Activated naive CD4-positive, alpha-beta T cell treated with anti-CD3 and anti-CD28 coated beads, Interleukin-2, amount 50 U/mL, for 72 hours (primary cell): Measurements from ENCODE around the gene TMEM245. TPM values are rescaled to one million over a fixed set of nuclear protein-coding genes. Genes with fewer than 3 reads are reported as not detected.
A peak's percentile ranks its signal among the peaks of the same experiment; 100 is the strongest.

Source experiments
- ATAC-seq, 2 donors: fragments of 150-1000 bp; cut with Tn5 transposase; 2 replicates each; pipeline ENCODE4 v1.10.0; 2021; ENCODE audit warnings: mild to moderate bottlenecking in 2 of 2, moderate library complexity in 2 of 2
- DNase-seq, 2 donors: peaks; one replicate each; pipeline ENCODE4 v3.0.0; 2021 to 2022; ENCODE audit warnings: low spot score in 2 of 2
- H3K27ac Mint-ChIP-seq, 2 donors: one replicate each; pipeline ENCODE4 v1.8.0; 2022; ENCODE audit warnings: mild to moderate bottlenecking in 2 of 2, mixed read lengths in 2 of 2
- H3K36me3 Mint-ChIP-seq, 2 donors: one replicate each; pipeline ENCODE4 v1.8.0; 2022; ENCODE audit warnings: mixed read lengths in 2 of 2
- H3K9me3 Mint-ChIP-seq, 2 donors: one replicate each; pipeline ENCODE4 v1.8.0; 2022; ENCODE audit warnings: mixed read lengths in 2 of 2
- total RNA-seq, 2 donors: library from RNA; stranded (reverse); gene quantifications; one replicate each; pipeline ENCODE4 v1.2.3, GENCODE V29; 2022

Gene TMEM245
- total RNA-seq, 2 donors from 2014 or later = 15.7 to 23.5 TPM

DNA sequence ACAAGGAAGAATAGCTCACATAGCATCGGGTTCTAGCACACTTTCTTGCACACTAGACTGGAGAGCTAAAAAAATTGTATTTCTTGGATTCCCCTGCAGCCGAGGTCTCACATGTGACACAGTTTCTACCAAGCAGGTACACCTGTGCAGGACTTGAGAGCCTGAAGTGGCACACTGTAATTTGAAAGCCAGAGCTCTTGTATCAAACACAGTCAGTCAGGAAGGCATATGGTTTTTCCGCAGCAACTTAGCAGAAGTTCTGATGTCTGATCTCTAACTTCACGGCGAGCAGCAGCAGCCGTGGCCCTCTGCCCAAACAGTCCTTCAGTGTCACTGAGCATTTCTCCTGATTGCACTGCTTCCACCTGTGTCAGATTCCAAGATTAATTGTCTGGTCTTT lies 25.5 kb downstream of the TMEM245 start:
- ATAC-seq = no peak
- Mint-ChIP-seq H3K27ac (no peak overlapping the region), H3K9me3 (no peaks in the 10 kb centered on the region), H3K36me3 (peaks cover 12 to 46% of the 10 kb centered on the region in 2 donors)
- no peak for DNase-seq

DNA sequence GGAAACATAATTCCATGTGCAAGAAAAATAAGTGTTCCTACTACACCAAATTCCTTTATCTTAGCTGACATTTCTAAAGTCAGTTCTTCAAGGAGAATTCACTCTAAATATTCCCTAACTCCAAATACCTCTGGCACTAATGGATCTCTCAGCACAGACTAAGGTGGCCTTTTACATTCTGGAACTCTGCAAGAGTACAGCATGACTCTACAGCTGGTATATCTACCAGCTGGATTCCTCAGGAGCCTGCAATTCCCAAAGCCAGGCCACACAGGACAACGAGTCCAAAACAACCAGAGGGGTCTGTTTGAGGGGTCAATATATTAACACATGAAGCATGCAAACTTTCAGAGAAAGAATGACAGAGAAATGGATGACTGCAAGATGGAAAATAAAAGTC lies 27.2 kb downstream of the TMEM245 start:
- DNase-seq = no peak
- no peaks in the 10 kb centered on the region for H3K9me3 Mint-ChIP-seq
- ATAC-seq = peak in 1 of 2 donors; percentile 2
- no peak overlapping the region for H3K27ac Mint-ChIP-seq
- H3K36me3 Mint-ChIP-seq = peaks cover 12 to 43% of the 10 kb centered on the region in 2 donors

- Mint-ChIP-seq H3K36me3 (peaks cover 12 to 43% of the 10 kb centered on the region in 2 donors), H3K9me3 (no peaks in the 10 kb centered on the region), H3K27ac (peak overlapping the region in 1 of 2 donors; percentile 75)
- DNase-seq (peak in 1 of 2 donors; percentile 29), ATAC-seq (peak; percentile 90 to 94)
These were observed 27.6 kb downstream of the TMEM245 start for GRCh38 chr9:109092051-109092580.

- no peak for DNase-seq
- Mint-ChIP-seq H3K27ac (peak overlapping the region in 1 of 2 donors; percentile 12), H3K9me3 (no peaks in the 10 kb centered on the region), H3K36me3 (peaks cover 12 to 27% of the 10 kb centered on the region in 2 donors)
- ATAC-seq = no peak
These were observed 31.5 kb downstream of the TMEM245 start for GRCh38 chr9:109088221-109088620.

DNA sequence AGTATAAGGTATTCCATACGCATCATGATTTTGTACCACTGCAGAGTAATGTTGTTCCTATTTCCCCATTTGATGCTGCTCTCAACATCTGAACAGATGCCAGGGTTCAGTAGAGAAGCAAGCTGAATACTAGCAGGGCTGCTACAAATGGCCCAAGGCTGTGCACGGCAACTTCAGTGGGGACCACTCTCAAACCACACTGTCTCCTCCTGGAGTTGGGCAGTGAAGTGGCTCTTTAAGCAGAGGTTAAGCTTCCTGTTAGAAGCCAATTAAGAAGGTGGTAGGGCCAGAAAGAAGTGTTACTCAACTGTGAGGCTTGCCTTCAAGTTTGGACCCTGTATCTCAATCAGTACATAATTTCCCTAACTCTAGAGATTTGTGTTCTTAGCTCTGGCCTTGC lies 32.0 kb downstream of the TMEM245 start:
- DNase-seq = no peak
- peak overlapping the region in 1 of 2 donors; percentile 53 for H3K27ac Mint-ChIP-seq
- peaks cover 8 to 23% of the 10 kb centered on the region in 2 donors for H3K36me3 Mint-ChIP-seq
- no peaks in the 10 kb centered on the region for H3K9me3 Mint-ChIP-seq
- no peak for ATAC-seq

DNA sequence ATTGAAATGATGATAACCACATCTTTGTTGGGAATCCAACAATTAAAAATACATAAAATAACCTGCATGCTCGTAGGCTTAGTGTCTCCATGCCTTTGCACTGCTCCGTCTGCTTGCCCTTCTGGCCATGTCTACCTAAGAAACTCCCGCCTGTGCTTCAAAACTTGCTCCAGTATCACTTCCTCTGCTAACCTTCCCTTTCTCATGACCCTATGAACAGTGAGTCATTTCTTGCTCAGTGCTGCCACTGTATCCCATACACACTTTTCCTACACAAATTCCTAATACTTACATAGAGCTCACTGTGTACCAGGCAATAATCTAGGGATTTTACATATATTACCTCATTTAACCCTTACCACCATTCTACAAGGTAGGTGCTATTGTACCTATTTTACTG lies 33.5 kb downstream of the TMEM245 start:
- ATAC-seq = no peak

DNA sequence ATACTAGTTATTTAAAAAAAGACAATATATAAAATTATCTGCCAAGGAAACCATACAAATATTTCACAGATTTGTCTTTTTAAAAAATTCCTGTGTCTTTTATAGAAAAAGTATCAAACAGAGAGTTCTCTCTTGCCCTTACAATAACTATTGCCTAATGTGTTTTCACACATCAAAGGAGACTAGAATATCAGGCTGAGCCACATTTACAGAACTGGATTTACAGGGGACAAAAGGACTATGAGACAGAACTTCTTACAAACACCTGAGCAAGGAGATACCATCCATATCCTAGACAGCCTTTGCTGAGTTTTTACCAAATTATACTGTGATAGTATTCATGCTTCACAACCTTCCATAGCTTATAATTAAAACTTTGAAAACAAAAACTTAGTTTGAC lies 34.2 kb downstream of the TMEM245 start:
- ATAC-seq = no peak
- DNase-seq = no peak
- no peak overlapping the region for H3K27ac Mint-ChIP-seq
- no peaks in the 10 kb centered on the region for H3K9me3 Mint-ChIP-seq
- peaks cover 0 to 13% of the 10 kb centered on the region in 2 donors for H3K36me3 Mint-ChIP-seq

More for the DNA sequence above, 33.5 kb downstream of the TMEM245 start:
- no peak for DNase-seq
- Mint-ChIP-seq H3K9me3 (no peaks in the 10 kb centered on the region), H3K27ac (no peak overlapping the region), H3K36me3 (peaks cover 4 to 13% of the 10 kb centered on the region in 2 donors)

DNA sequence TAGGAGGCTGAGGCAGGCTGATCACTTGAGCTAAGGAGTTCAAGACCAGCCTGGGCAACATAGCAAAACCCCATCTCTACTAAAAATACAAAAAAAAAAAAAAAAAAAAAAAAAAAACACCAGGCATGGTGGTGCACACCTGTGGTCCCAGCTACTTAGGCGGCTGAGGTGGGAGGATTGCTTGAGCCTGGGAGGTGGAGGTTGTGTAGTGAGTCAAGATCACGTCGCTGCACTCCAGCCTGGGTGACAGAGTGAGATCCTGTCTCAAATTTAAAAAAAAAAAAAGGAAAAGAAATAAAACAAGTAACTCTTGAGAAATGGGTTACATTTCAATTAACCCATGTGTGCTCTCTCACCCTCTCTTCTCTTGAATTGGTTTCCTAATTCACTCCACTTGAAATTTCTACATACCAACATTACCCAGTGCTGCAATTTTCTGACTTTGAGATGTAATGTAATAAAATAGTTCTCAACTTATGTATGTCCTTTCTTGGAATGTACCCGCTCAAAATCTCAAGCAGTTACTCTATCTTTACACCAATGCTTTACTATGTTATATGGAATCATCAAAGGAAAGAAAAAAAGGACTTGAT lies 35.8 kb downstream of the TMEM245 start:
- Mint-ChIP-seq H3K9me3 (no peaks in the 10 kb centered on the region), H3K27ac (no peak overlapping the region), H3K36me3 (peaks cover 11 to 20% of the 10 kb centered on the region in 2 donors)
- ATAC-seq = no peak
- no peak for DNase-seq

GRCh38 chr9:109083141-109083540 lies 36.6 kb downstream of the TMEM245 start:
- ATAC-seq (no peak), DNase-seq (no peak)
- H3K36me3 Mint-ChIP-seq = peaks cover 18 to 24% of the 10 kb centered on the region in 2 donors
- no peaks in the 10 kb centered on the region for H3K9me3 Mint-ChIP-seq
- H3K27ac Mint-ChIP-seq = peak overlapping the region in 1 of 2 donors; percentile 69

GRCh38 chr9:109082091-109082620 lies 37.6 kb downstream of the TMEM245 start:
- no peak overlapping the region for H3K27ac Mint-ChIP-seq
- H3K36me3 Mint-ChIP-seq = peaks cover 18% of the 10 kb centered on the region in 2 donors
- H3K9me3 Mint-ChIP-seq = no peaks in the 10 kb centered on the region
- DNase-seq (no peak), ATAC-seq (no peak)

DNA sequence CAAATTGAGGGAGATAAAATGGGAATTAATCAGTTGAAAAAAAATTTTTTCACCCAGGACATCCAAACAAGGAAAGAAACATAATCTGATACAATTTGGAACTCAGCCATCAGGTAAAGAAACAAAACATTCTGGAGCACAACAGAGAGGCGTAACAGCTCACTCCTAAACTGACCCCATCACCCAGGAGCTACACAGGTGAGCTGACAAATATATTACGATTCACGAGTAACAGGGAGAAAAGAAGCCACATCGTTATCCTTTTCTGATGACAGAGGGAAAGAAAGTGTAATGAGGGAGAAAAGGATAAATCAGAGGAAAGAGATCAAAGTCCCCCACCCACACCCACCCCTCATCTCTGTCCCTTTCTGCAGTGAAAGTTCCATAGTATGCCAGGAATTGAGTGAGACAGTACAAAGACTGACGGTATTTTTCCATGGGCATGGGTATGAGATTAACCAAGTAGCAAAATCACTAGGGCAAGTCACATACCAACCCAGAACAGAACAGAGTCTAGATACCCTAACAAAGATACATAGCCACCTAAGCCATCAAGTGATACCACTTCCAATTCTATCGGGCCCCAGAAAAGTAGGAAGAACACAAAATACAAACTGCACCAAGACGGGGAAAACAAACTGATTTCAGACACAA lies 45.4 kb downstream of the TMEM245 start:
- Mint-ChIP-seq H3K36me3 (peaks cover 21 to 23% of the 10 kb centered on the region in 2 donors), H3K9me3 (no peaks in the 10 kb centered on the region), H3K27ac (no peak overlapping the region)
- peak; percentile 64 to 71 for ATAC-seq
- DNase-seq = no peak

- H3K27ac Mint-ChIP-seq = peak overlapping the region in 1 of 2 donors; percentile 7
- ATAC-seq (peak in 1 of 2 donors; percentile 21), DNase-seq (no peak)
- no peaks in the 10 kb centered on the region for H3K9me3 Mint-ChIP-seq
- peaks cover 9 to 12% of the 10 kb centered on the region in 2 donors for H3K36me3 Mint-ChIP-seq
These were observed 46.8 kb downstream of the TMEM245 start for GRCh38 chr9:109072821-109073435.

DNA sequence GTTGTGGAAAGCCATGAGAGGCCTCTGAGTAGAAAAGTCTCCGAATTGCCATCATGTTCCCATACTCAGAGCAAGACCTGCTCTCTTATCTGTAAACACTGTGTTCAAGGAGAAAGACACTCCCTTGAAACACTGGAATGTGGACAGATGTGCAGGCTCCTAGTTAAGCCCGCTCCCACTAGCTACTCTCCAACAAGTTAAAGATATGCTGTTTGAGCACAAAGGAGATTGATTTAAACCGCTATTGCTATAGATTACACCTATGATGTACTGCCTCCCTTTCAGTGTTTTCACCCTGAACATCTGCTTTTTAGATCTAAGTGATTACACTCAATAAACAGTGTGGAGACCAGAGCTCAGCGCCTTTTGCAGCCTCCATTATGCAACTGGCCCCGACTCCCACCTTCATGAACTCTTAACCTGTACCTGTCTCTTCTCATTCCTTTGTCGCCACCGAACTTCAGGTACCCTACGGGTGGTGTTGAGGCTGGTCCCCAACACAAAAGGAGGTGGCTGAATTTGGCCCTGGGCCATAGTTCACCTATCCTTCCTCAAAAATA lies 47.5 kb downstream of the TMEM245 start:
- ATAC-seq (no peak), DNase-seq (no peak)
- H3K36me3 Mint-ChIP-seq = peaks cover 9 to 12% of the 10 kb centered on the region in 2 donors
- no peak overlapping the region for H3K27ac Mint-ChIP-seq
- H3K9me3 Mint-ChIP-seq = no peaks in the 10 kb centered on the region

DNA sequence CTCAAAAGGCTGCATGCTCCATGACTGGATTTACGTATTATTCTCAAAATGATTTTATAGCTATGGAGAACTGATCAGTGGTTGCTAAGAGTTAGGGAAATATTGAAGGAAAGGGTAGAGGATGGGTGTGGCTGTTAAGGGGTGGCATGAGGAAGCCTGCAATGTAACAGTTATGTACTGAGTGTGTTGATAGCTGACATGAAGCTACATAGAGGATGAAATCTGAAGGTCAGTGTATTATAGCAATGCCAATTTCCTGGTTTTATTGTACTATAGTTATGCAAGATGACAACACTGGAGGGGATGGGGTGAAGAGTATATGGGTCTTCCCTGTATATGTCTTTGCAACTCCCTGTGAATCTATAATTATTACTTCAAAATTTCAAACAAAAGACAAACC lies 51.0 kb downstream of the TMEM245 start:
- DNase-seq (no peak), ATAC-seq (no peak)
- H3K9me3 Mint-ChIP-seq = no peaks in the 10 kb centered on the region
- no peak overlapping the region for H3K27ac Mint-ChIP-seq
- H3K36me3 Mint-ChIP-seq = peaks cover 11 to 13% of the 10 kb centered on the region in 2 donors

DNA sequence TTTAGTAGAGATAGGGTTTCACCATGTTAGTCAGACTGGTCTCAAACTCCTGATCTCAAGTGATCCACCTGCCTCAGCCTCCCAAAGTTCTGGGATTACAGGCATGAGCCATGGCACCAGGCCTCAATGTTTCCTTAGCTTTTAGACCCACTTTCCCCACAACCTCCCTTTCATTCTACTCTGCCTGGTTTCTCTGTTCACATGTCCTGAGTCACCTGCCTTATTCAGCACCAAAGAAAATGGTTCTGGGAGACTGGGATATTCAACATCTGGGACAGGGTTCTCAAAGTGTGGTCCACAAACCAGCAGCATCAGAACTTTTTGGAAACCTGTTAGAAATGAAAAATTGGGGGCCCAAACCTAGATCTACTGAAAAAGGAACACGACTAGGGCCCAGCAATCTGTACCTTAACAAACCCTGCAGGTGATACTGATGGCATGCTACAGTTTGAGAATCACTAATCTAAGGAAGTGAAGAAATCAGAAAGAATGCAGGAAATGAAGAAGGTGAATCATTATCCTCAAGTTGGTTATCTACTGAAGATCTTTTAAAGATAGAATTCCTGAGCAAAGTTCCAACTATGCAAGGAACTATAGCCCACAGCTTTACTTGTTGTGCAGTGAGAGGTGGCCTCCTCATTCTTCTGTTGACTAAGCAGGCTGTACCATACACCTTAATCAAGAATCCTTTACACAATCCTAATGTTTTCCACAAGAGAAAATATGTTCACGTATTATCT lies 54.6 kb downstream of the TMEM245 start:
- no peak for DNase-seq
- no peak overlapping the region for H3K27ac Mint-ChIP-seq
- H3K36me3 Mint-ChIP-seq = peaks cover 4 to 6% of the 10 kb centered on the region in 2 donors
- ATAC-seq = no peak
- H3K9me3 Mint-ChIP-seq = no peaks in the 10 kb centered on the region

DNA sequence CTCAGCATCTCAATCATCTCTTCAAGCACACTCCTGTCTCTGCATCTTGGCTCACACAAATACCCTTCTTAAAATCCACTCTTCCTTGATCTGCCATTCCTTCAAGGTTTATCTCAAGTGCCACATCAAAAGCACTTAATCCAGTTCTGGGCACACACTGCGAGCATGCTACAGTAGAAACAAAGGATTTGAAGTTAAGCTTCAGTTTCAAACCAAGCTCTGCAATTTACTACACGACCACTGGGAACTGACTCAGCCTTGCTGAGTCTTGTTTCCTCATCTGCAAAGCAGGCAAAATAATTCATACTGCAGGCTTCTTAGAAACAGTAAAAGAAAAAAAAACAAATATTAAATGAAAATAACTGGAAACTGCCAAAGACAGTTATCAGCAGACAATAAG lies 56.0 kb downstream of the TMEM245 start:
- no peak for DNase-seq
- no peak for ATAC-seq
- Mint-ChIP-seq H3K36me3 (peaks cover 4 to 6% of the 10 kb centered on the region in 2 donors), H3K27ac (no peak overlapping the region), H3K9me3 (no peaks in the 10 kb centered on the region)
